IMR-90 (cell line): ENCODE measurements around the gene CACNA1D. TPM values are rescaled to one million over a fixed set of nuclear protein-coding genes. Genes with fewer than 3 reads are reported as not detected.

Experiments
- ATAC-seq: fragments of 200-7000 bp; cut with Tn5 transposase; 2 replicates; pipeline ENCODE4 v1.9.1; 2020; ENCODE audit warnings: low read depth, mild to moderate bottlenecking, moderate library complexity
- BruUV-seq: library from RNA; stranded (reverse); fragments of 400-500 nt; replicated peaks from 2 replicates; lab custom pipeline; 2021; lab: Mats Ljungman, UMichigan
- CTCF ChIA-PET: fragments of 300-600 bp; formaldehyde crosslinking; extraction: SDS; loops from one replicate; lab custom pipeline; 2021; ENCODE audit warnings: antibody characterized with exemption; lab: Yijun Ruan, JAX
- POLR2A ChIA-PET: fragments of 300-600 bp; sonication (Branson Sonifier 250); formaldehyde crosslinking; loops from one replicate; lab custom pipeline; 2022; ENCODE audit warnings: antibody characterized with exemption; ENCODE audit not compliant: unreplicated experiment; lab: Charles Lee
- DNase-seq: peaks from one replicate; pipeline ENCODE4 v3.0.0; 2013
- H2AFZ ChIP-seq: replicated peaks from 2 replicates; pipeline ENCODE3; 2013; ENCODE audit warnings: low read length, mild to moderate bottlenecking; ENCODE audit not compliant: poor library complexity
- H2AK5ac ChIP-seq: 2 replicates; pipeline ENCODE4 v1.6.1; 2013; ENCODE audit warnings: low read depth, low read length, inconsistent platforms
- H2AK9ac ChIP-seq: replicated peaks from 2 replicates; pipeline ENCODE3; 2013; ENCODE audit warnings: mild to moderate bottlenecking, low read depth, low read length, moderate library complexity; ENCODE audit not compliant: poor library complexity
- H2BK120ac ChIP-seq: 2 replicates; pipeline ENCODE4 v1.6.1; 2013; ENCODE audit warnings: low read depth, low read length, inconsistent platforms
- H2BK15ac ChIP-seq: 3 replicates; pipeline ENCODE4 v1.6.1; 2013; ENCODE audit warnings: low read depth, low read length, inconsistent platforms
- H2BK20ac ChIP-seq: 2 replicates; pipeline ENCODE4 v1.6.1; 2013; ENCODE audit warnings: low read depth, mild to moderate bottlenecking, inconsistent platforms, low read length, moderate library complexity
- H2BK5ac ChIP-seq: 2 replicates; pipeline ENCODE4 v1.6.1; 2013; ENCODE audit warnings: mild to moderate bottlenecking, low read depth, low read length, inconsistent platforms; ENCODE audit not compliant: poor library complexity, severe bottlenecking
- H3K14ac ChIP-seq: replicated peaks from 2 replicates; pipeline ENCODE4 v1.6.1; 2013; ENCODE audit warnings: low read depth, low read length, inconsistent platforms
- H3K18ac ChIP-seq: 2 replicates; pipeline ENCODE4 v1.6.1; 2013; ENCODE audit warnings: low read depth, low read length, control low read depth
- H3K23ac ChIP-seq: 2 replicates; pipeline ENCODE4 v1.6.1; 2013; ENCODE audit warnings: low read depth, low read length, inconsistent platforms
- H3K27ac ChIP-seq: 2 replicates; pipeline ENCODE4 v1.5.1; 2013; ENCODE audit warnings: mild to moderate bottlenecking, control low read depth, low read length; ENCODE audit not compliant: insufficient read depth
- H3K27me3 ChIP-seq: 2 replicates; pipeline ENCODE4 v1.6.1; 2013; ENCODE audit warnings: low read length; ENCODE audit not compliant: control insufficient read depth, insufficient read depth
- H3K36me3 ChIP-seq: 2 replicates; pipeline ENCODE4 v1.6.1; 2013; ENCODE audit warnings: low read length, mixed read lengths; ENCODE audit not compliant: control insufficient read depth, insufficient read depth
- H3K4ac ChIP-seq: 2 replicates; pipeline ENCODE4 v1.6.1; 2013; ENCODE audit warnings: low read depth, low read length, inconsistent platforms
- H3K4me1 ChIP-seq: 2 replicates; pipeline ENCODE4 v1.6.1; 2013; ENCODE audit warnings: low read length, mixed read lengths; ENCODE audit not compliant: control insufficient read depth, insufficient read depth
- H3K4me2 ChIP-seq: 2 replicates; pipeline ENCODE4 v1.6.1; 2013; ENCODE audit warnings: low read depth, mild to moderate bottlenecking, control low read depth, low read length, moderate library complexity
- H3K4me3 ChIP-seq: 2 replicates; pipeline ENCODE4 v1.5.1; 2013; ENCODE audit warnings: low read depth, mild to moderate bottlenecking, control low read depth, low read length, moderate library complexity; ENCODE audit not compliant: insufficient read depth
- H3K56ac ChIP-seq: 2 replicates; pipeline ENCODE4 v1.6.1; 2013; ENCODE audit warnings: low read length, inconsistent platforms; ENCODE audit not compliant: insufficient read depth; ENCODE audit errors: extremely low read depth
- H3K79me1 ChIP-seq, 2 experiments: 2 replicates each; pipeline ENCODE4 v1.6.1; 2013; ENCODE audit warnings: low read length in 2 of 2, inconsistent platforms in 1 of 2, low read depth in 1 of 2
- H3K9ac ChIP-seq: 2 replicates; pipeline ENCODE4 v1.6.1; 2013; ENCODE audit warnings: low read depth, low read length, control low read depth
- H3K9me1 ChIP-seq: 2 replicates; pipeline ENCODE4 v1.6.1; 2013; ENCODE audit warnings: low read length, inconsistent platforms; ENCODE audit not compliant: insufficient read depth
- H3K9me3 ChIP-seq: 2 replicates; pipeline ENCODE4 v1.6.1; 2013; ENCODE audit warnings: low read length; ENCODE audit not compliant: control insufficient read depth, insufficient read depth
- H4K20me1 ChIP-seq: 2 replicates; pipeline ENCODE4 v1.6.1; 2013; ENCODE audit warnings: low read length, inconsistent platforms; ENCODE audit not compliant: insufficient read depth
- H4K5ac ChIP-seq: 2 replicates; pipeline ENCODE4 v1.6.1; 2013; ENCODE audit warnings: mild to moderate bottlenecking, low read depth, low read length, control low read depth
- H4K8ac ChIP-seq, 2 experiments: 2 replicates each; pipeline ENCODE4 v1.6.1; 2013; ENCODE audit warnings: low read depth in 2 of 2, low read length in 2 of 2, control low read depth in 1 of 2, inconsistent platforms in 1 of 2
- H4K91ac ChIP-seq: 2 replicates; pipeline ENCODE4 v1.6.1; 2013; ENCODE audit warnings: low read depth, low read length, inconsistent platforms; ENCODE audit not compliant: insufficient read depth
- BHLHE40 ChIP-seq: fragments of 150-350 bp; IDR thresholded peaks from 2 replicates; pipeline ENCODE4 v1.6.1; 2016; ENCODE audit warnings: mild to moderate bottlenecking, low read depth, low read length
- CHD1 ChIP-seq: IDR thresholded peaks from 2 replicates; pipeline ENCODE4 v1.6.1; 2012; ENCODE audit warnings: low read depth, low read length, improper control_type of control experiment
- CTCF ChIP-seq: conservative IDR thresholded peaks from 2 replicates; pipeline ENCODE4 v1.5.1; 2012; ENCODE audit warnings: mild to moderate bottlenecking, low read depth, low read length, improper control_type of control experiment
- MAZ ChIP-seq: IDR thresholded peaks from 2 replicates; pipeline ENCODE4 v1.6.1; 2012; ENCODE audit warnings: low read depth, mild to moderate bottlenecking, low read length, improper control_type of control experiment, moderate library complexity, borderline replicate concordance
- MXI1 ChIP-seq: IDR thresholded peaks from 2 replicates; pipeline ENCODE4 v1.6.1; 2012; ENCODE audit warnings: low read depth, mild to moderate bottlenecking, low read length, moderate library complexity, borderline replicate concordance
- POLR2A ChIP-seq: IDR thresholded peaks from 2 replicates; pipeline ENCODE4 v1.6.1; 2012; ENCODE audit warnings: mild to moderate bottlenecking, low read depth, low read length
- RFX5 ChIP-seq: IDR thresholded peaks from 2 replicates; pipeline ENCODE4 v1.8.0; 2012; ENCODE audit warnings: low read depth, mild to moderate bottlenecking, low read length, moderate library complexity
- SMC3 ChIP-seq: fragments of 150-350 bp; IDR thresholded peaks from 2 replicates; pipeline ENCODE4 v1.6.1; 2016; ENCODE audit warnings: low read depth, mild to moderate bottlenecking, antibody characterized with exemption, low read length, moderate library complexity
- USF2 ChIP-seq: fragments of 150-350 bp; IDR thresholded peaks from 2 replicates; pipeline ENCODE4 v1.6.1; 2017; ENCODE audit warnings: mild to moderate bottlenecking, antibody characterized with exemption, low read length, low read depth
- WGBS, 2 experiments: methylation state at CpG; one replicate each; pipeline versions ENCODE4 v1.1.5 to v1.1.7; 2013; ENCODE audit warnings: missing lambda C conversion rate in 2 of 2; ENCODE audit not compliant: insufficient read length in 1 of 2; ENCODE audit errors: extremely low coverage in 2 of 2; 5-methylcytosine and 5-hydroxymethylcytosine counted together
- dilution Hi-C: fragments of 300-500 bp; cut with HindIII; formaldehyde crosslinking; loops from one replicate; pipeline ENCODE4 v1.14.3; 2018; ENCODE audit warnings: low sequenced_read_pairs; ENCODE audit not compliant: unreplicated experiment
- in situ Hi-C: fragments of 300-500 bp; cut with MboI; formaldehyde crosslinking; loops from 3 replicates; pipeline ENCODE4 v1.14.3; 2019; ENCODE audit warnings: low sequenced_read_pairs, inconsistent platforms, mixed read lengths
- intact Hi-C: fragments of 100-400 bp; cut with micrococcal nuclease; formaldehyde crosslinking; loops from 2 replicates; pipeline ENCODE4 v1.10.0; 2022
- polyA plus RNA-seq, 3 experiments: library from polyadenylated mRNA; depleted of rRNA; stranded (reverse); fragments of >200 nt; gene quantifications; 2 replicates each; pipeline ENCODE4 v1.2.3, GENCODE V29; 2012; ENCODE audit warnings: low replicate concordance in 1 of 3
- total RNA-seq: library from RNA; depleted of rRNA; stranded (reverse); fragments of >200 nt; gene quantifications from 2 replicates; pipeline ENCODE4 v1.2.3, GENCODE V29; 2012

CACNA1D gene
- total and polyA plus RNA-seq, 2 of the 4 experiments (the other 2 are of a cell fraction) = 0.07 TPM; not detected in 1

- no peak overlapping the region for H2BK20ac ChIP-seq
- CTCF ChIA-PET = no interaction called here
- no peaks in the 10 kb centered on the region for H3K79me1 ChIP-seq
- no peak overlapping the region for H3K18ac ChIP-seq
- no peak overlapping the region for H3K9ac ChIP-seq
- no peak overlapping the region for H4K91ac ChIP-seq
- in situ Hi-C loops (no loop called here), dilution Hi-C loops (no loop called here), intact Hi-C loops (no loop called here)
- TF ChIP-seq MAZ = no peak
- TF ChIP-seq SMC3 = no peak
- no peak for TF ChIP-seq CHD1
- TF ChIP-seq MXI1 = no peak
- no peak for TF ChIP-seq RFX5
- no peak for TF ChIP-seq USF2
- TF ChIP-seq POLR2A = no peak
- TF ChIP-seq BHLHE40 = no peak
- TF ChIP-seq CTCF = no peak
- no peaks in the 10 kb centered on the region for H4K20me1 ChIP-seq
- H4K5ac ChIP-seq = no peak overlapping the region
- no peak overlapping the region for H2BK5ac ChIP-seq
- H3K23ac ChIP-seq = no peak overlapping the region
- no peak overlapping the region for H2AK9ac ChIP-seq
- H3K4me3 ChIP-seq = no peak overlapping the region
- no peak overlapping the region for H3K27ac ChIP-seq
- no peaks in the 10 kb centered on the region for H3K36me3 ChIP-seq
- H4K8ac ChIP-seq = no peak overlapping the region
- no CpG with 5 or more reads among the region's 3 CpGs for WGBS, 2 experiments
- ATAC-seq (no peak), DNase-seq (no peak)
- no peak overlapping the region for H2BK15ac ChIP-seq
- H3K4ac ChIP-seq = no peak overlapping the region
- H3K4me2 ChIP-seq = no peak overlapping the region
- H3K9me3 ChIP-seq = no peaks in the 10 kb centered on the region
- no peaks in the 10 kb centered on the region for H3K4me1 ChIP-seq
- no TSS peak for BruUV-seq
- H3K14ac ChIP-seq = no peak overlapping the region
- H2BK120ac ChIP-seq = no peak overlapping the region
- H2AFZ ChIP-seq = no peak overlapping the region
- POLR2A ChIA-PET = no interaction called here
- H3K27me3 ChIP-seq = no peaks in the 10 kb centered on the region; the same call in 1 of the 2 replicates
- H3K56ac ChIP-seq = no peak overlapping the region
- H3K9me1 ChIP-seq = no peaks in the 10 kb centered on the region
- no peak overlapping the region for H2AK5ac ChIP-seq
These were observed 118.7 kb downstream of the CACNA1D start for GRCh38 chr3:53613125-53613524.
